MM.1S (cell line): ENCODE data around the gene NDFIP2.

Experiments
- DNase-seq: peaks from one replicate; pipeline ENCODE4 v3.0.0-alpha.2; 2015
- H2AFZ ChIP-seq: fragments of 300-600 bp; sonication (generic); 2 replicates; pipeline ENCODE4 v1.6.0; 2016; ENCODE audit warnings: antibody characterized with exemption, low read length
- H3F3A ChIP-seq: fragments of 300-600 bp; sonication (generic); 2 replicates; pipeline ENCODE4 v1.6.1; 2016; ENCODE audit warnings: mild to moderate bottlenecking, antibody characterized with exemption, low read length, moderate library complexity, mixed read lengths; ENCODE audit not compliant: insufficient read depth
- H3K27ac ChIP-seq: fragments of 300-600 bp; sonication (generic); 2 replicates; pipeline ENCODE4 v1.5.1; 2016; ENCODE audit warnings: mild to moderate bottlenecking, low read length
- H3K27me3 ChIP-seq: fragments of 300-600 bp; sonication (generic); replicated peaks from 2 replicates; pipeline ENCODE4 v1.6.0; 2016; ENCODE audit warnings: low read length; ENCODE audit not compliant: insufficient read depth
- H3K36me3 ChIP-seq: fragments of 300-600 bp; sonication (generic); replicated peaks from 2 replicates; pipeline ENCODE4 v1.6.1; 2016; ENCODE audit warnings: mild to moderate bottlenecking, low read length, mixed read lengths; ENCODE audit not compliant: insufficient read depth
- H3K4me1 ChIP-seq: fragments of 300-600 bp; sonication (generic); 2 replicates; pipeline ENCODE4 v1.6.1; 2016; ENCODE audit warnings: low read length, mixed read lengths
- H3K4me2 ChIP-seq: fragments of 300-600 bp; sonication (generic); 2 replicates; pipeline ENCODE4 v1.6.0; 2016; ENCODE audit warnings: low read depth, low read length
- H3K4me3 ChIP-seq: fragments of 300-600 bp; sonication (generic); 2 replicates; pipeline ENCODE4 v1.5.1; 2016; ENCODE audit warnings: low read length, mixed read lengths
- H3K79me2 ChIP-seq: fragments of 300-600 bp; sonication (generic); 2 replicates; pipeline ENCODE4 v1.6.1; 2016; ENCODE audit warnings: mixed run types, low read length, mixed read lengths
- H3K9ac ChIP-seq: fragments of 300-600 bp; sonication (generic); 2 replicates; pipeline ENCODE4 v1.6.1; 2016; ENCODE audit warnings: low read length, mixed read lengths
- H3K9me2 ChIP-seq: fragments of 300-600 bp; sonication (generic); replicated peaks from 2 replicates; pipeline ENCODE4 v1.6.1; 2016; ENCODE audit warnings: mild to moderate bottlenecking, low read length, mixed read lengths; ENCODE audit not compliant: insufficient read depth
- H3K9me3 ChIP-seq: fragments of 300-600 bp; sonication (generic); replicated peaks from 2 replicates; pipeline ENCODE4 v1.6.1; 2016; ENCODE audit warnings: mild to moderate bottlenecking, low read length, mixed read lengths; ENCODE audit not compliant: insufficient read depth
- H4K20me1 ChIP-seq: fragments of 300-600 bp; sonication (generic); 2 replicates; pipeline ENCODE4 v1.6.1; 2016; ENCODE audit warnings: mild to moderate bottlenecking, low read length, moderate library complexity, mixed read lengths; ENCODE audit not compliant: insufficient read depth
- CTCF ChIP-seq: fragments of 300-600 bp; sonication (generic); IDR thresholded peaks from 2 replicates; pipeline ENCODE4 v1.5.1; 2016; ENCODE audit warnings: antibody characterized with exemption, low read length, mixed read lengths
- EZH2 ChIP-seq: fragments of 300-600 bp; sonication (generic); optimal IDR thresholded peaks from 2 replicates; pipeline ENCODE3; 2017; ENCODE audit warnings: low read depth, mild to moderate bottlenecking, antibody characterized with exemption, low read length, mixed read lengths
- EZH2phosphoT487 ChIP-seq: fragments of 300-600 bp; sonication (generic); IDR thresholded peaks from 2 replicates; pipeline ENCODE4 v1.6.1; 2018; ENCODE audit warnings: antibody characterized with exemption, low read length

NDFIP2 gene

GRCh38 chr13:79434556-79434955, 46.4 kb upstream of the NDFIP2 start:
- no peaks in the 10 kb centered on the region for H3K27me3 ChIP-seq
- no peaks in the 10 kb centered on the region for H3K79me2 ChIP-seq
- no peak overlapping the region for H3K4me3 ChIP-seq
- H3K36me3 ChIP-seq: no peaks in the 10 kb centered on the region
- no peak overlapping the region for H3K4me2 ChIP-seq
- no peaks in the 10 kb centered on the region for H3K4me1 ChIP-seq
- H3K27ac ChIP-seq: no peak overlapping the region
- no peak overlapping the region for H3K9ac ChIP-seq
- TF ChIP-seq EZH2 (no peak), EZH2phosphoT487 (no peak), CTCF (no peak)
- no peak overlapping the region for H2AFZ ChIP-seq
- DNase-seq: no peak
- H3F3A ChIP-seq: no peaks in the 10 kb centered on the region
- no peaks in the 10 kb centered on the region for H3K9me3 ChIP-seq
- H3K9me2 ChIP-seq: no peaks in the 10 kb centered on the region
- no peaks in the 10 kb centered on the region for H4K20me1 ChIP-seq

- no peaks in the 10 kb centered on the region for H4K20me1 ChIP-seq
- no peaks in the 10 kb centered on the region for H3K36me3 ChIP-seq
- no peak overlapping the region for H3K27ac ChIP-seq
- no peaks in the 10 kb centered on the region for H3K4me1 ChIP-seq
- no peaks in the 10 kb centered on the region for H3K79me2 ChIP-seq
- no peak overlapping the region for H3K9ac ChIP-seq
- H2AFZ ChIP-seq: no peak overlapping the region
- H3K4me2 ChIP-seq: no peak overlapping the region
- no peak overlapping the region for H3K4me3 ChIP-seq
- no peaks in the 10 kb centered on the region for H3K9me3 ChIP-seq
- no peak for TF ChIP-seq CTCF
- TF ChIP-seq EZH2: no peak
- TF ChIP-seq EZH2phosphoT487: no peak
- no peaks in the 10 kb centered on the region for H3F3A ChIP-seq
- H3K9me2 ChIP-seq: no peaks in the 10 kb centered on the region
- DNase-seq: no peak
- H3K27me3 ChIP-seq: no peaks in the 10 kb centered on the region
Observed at GRCh38 chr13:79435561-79435990, 45.4 kb upstream of the NDFIP2 start.

- Histone ChIP-seq H3K27ac (no peak overlapping the region), H3K9me3 (no peaks in the 10 kb centered on the region), H3K4me3 (no peak overlapping the region), H4K20me1 (no peaks in the 10 kb centered on the region), H2AFZ (no peak overlapping the region), H3K79me2 (no peaks in the 10 kb centered on the region), H3K4me2 (no peak overlapping the region), H3F3A (no peaks in the 10 kb centered on the region), H3K27me3 (no peaks in the 10 kb centered on the region), H3K36me3 (no peaks in the 10 kb centered on the region), H3K4me1 (no peaks in the 10 kb centered on the region), H3K9me2 (no peaks in the 10 kb centered on the region), H3K9ac (no peak overlapping the region)
- DNase-seq: no peak
- TF ChIP-seq CTCF: no peak
- TF ChIP-seq EZH2phosphoT487: no peak
- no peak for TF ChIP-seq EZH2
Observed at GRCh38 chr13:79439275-79439674, 41.7 kb upstream of the NDFIP2 start.
